GM12891 (cell line): ENCODE results near the gene SFXN3.

Experiments
- PAX5 ChIP-seq: IDR thresholded peaks from 2 replicates; pipeline ENCODE4 v1.6.1; 2011; ENCODE audit warnings: low read length, moderate library complexity, mild to moderate bottlenecking; ENCODE audit not compliant: insufficient read depth, severe bottlenecking
- POLR2A ChIP-seq: IDR thresholded peaks from 2 replicates; pipeline ENCODE4 v1.6.1; 2011; ENCODE audit warnings: low read depth, low read length, control low read depth
- POLR2AphosphoS5 ChIP-seq: IDR thresholded peaks from 2 replicates; pipeline ENCODE4 v1.6.1; 2011; ENCODE audit warnings: low read depth, low read length, control low read depth
- TAF1 ChIP-seq: IDR thresholded peaks from 2 replicates; pipeline ENCODE4 v1.6.1; 2011; ENCODE audit warnings: low read depth, low read length, control low read depth

DNA sequence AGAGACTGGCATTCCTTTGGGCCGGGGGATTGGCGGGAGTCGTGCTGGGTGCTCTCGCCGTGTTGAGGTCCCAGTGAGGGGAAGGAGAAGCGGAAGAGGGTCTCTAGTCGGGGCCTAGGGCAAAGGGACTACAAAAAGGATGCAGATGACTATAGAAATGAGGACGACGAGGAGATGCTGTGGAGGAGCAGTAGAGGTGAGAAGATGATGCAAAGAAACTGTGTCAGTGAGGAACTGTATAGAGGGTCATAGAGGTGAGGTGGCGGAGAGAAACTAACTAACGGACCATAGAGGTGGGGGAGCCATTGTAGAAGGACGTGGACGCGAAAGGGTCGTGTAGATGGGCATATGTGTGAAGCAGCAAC is 43.4 kb upstream of the SFXN3 start:
- TF ChIP-seq POLR2AphosphoS5 = no peak
- no peak for TF ChIP-seq POLR2A
- no peak for TF ChIP-seq PAX5
- TF ChIP-seq TAF1 = no peak
